MCF 10A (cell line): ENCODE data around the gene CAPN7. TPM values are rescaled to one million over a fixed set of nuclear protein-coding genes. Genes with fewer than 3 reads are reported as not detected.
A peak's percentile ranks its signal among the peaks of the same experiment; 100 is the strongest.

ENCODE experiments used
- BruUV-seq: library from RNA; stranded (reverse); fragments of 400-500 nt; replicated peaks from 2 replicates; lab custom pipeline; 2021; lab: Mats Ljungman, UMichigan
- CTCF ChIA-PET: fragments of 300-600 bp; sonication (Branson Sonifier 250); formaldehyde crosslinking; extraction: SDS; loops from one replicate; lab custom pipeline; 2021; ENCODE audit warnings: antibody characterized with exemption, inconsistent platforms; lab: Yijun Ruan, JAX
- POLR2A ChIA-PET: fragments of 300-600, 350-650 bp; sonication (Branson Sonifier 250); formaldehyde crosslinking; extraction: SDS; loops from one replicate; lab custom pipeline; 2020; ENCODE audit warnings: antibody characterized with exemption, inconsistent platforms; lab: Yijun Ruan, JAX
- DNase-seq: peaks from one replicate; pipeline ENCODE4 v3.0.0-alpha.2; 2018; ENCODE audit not compliant: unreplicated experiment
- H3K27ac Mint-ChIP-seq: one replicate; pipeline ENCODE4 v1.8.0; 2022; ENCODE audit warnings: mild to moderate bottlenecking, low read depth, mixed read lengths; ENCODE audit not compliant: unreplicated experiment
- H3K27me3 Mint-ChIP-seq: one replicate; pipeline ENCODE4 v1.8.0; 2022; ENCODE audit warnings: mixed read lengths; ENCODE audit not compliant: insufficient read depth, unreplicated experiment
- H3K36me3 Mint-ChIP-seq: one replicate; pipeline ENCODE4 v1.8.0; 2022; ENCODE audit warnings: mild to moderate bottlenecking, moderate library complexity, mixed read lengths; ENCODE audit not compliant: insufficient read depth, unreplicated experiment
- H3K4me1 Mint-ChIP-seq: one replicate; pipeline ENCODE4 v1.8.0; 2022; ENCODE audit warnings: mixed read lengths; ENCODE audit not compliant: insufficient read depth, unreplicated experiment
- H3K4me3 Mint-ChIP-seq: one replicate; pipeline ENCODE4 v1.8.0; 2022; ENCODE audit warnings: mild to moderate bottlenecking, moderate library complexity, mixed read lengths; ENCODE audit not compliant: unreplicated experiment
- H3K9me3 Mint-ChIP-seq: one replicate; pipeline ENCODE4 v1.8.0; 2022; ENCODE audit warnings: mixed read lengths; ENCODE audit not compliant: unreplicated experiment
- CTCF ChIP-seq: fragments of 200-600 bp; IDR thresholded peaks from one replicate; pipeline ENCODE4 v1.8.0; 2022; ENCODE audit warnings: antibody characterized with exemption, mild to moderate bottlenecking; ENCODE audit not compliant: unreplicated experiment
- intact Hi-C: fragments of 100-400 bp; cut with micrococcal nuclease; formaldehyde crosslinking; loops from 2 replicates; pipeline ENCODE4 v1.14.1; 2022
- total RNA-seq: library from RNA; stranded (reverse); gene quantifications from 2 replicates; pipeline ENCODE4 v1.2.3, GENCODE V29; 2022

The CAPN7 gene
- total RNA-seq, 1 experiment from 2014 or later, result 48.4 TPM

DNA sequence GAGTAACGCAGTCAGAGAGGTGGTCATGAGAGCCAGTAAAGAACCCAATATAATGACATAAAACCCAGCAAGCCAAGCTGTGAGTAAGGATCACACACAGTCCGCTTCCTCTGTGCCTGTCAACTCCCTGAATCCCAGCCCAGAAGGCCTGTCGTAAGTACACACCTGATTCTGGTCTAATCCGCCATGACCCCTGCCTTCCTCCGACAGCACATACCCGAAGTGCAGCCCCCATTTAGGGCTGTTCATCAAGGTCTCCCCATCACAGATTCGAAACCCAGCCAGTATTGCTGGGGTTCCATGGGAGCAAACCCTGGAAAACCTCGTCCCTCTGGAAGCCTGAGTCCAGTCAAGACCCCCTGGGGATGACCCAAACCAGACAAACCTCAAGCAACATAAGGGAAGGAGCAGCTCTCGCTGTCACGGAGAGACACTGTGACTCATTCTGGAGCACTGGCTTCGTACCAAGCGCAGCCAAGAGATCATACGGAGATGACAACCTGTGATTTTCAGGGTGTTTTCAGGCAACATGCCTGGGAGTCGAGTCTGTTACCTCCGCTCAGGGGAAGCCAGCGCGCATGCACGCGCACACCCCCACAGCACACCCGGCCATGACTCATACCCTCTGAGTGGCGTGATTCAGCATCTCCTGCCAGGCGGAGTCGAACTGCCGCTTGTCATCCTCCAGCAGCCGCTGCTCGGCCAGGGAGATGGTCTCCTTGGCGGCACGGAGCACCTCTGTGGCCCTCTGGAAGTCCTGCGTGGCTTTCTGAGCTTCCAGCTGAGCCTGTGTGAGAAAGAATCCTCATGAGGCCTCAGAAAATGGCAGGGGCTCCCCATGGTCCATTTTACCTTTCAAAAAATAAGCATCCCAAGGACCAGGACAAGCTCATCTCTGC is 63.3 kb downstream of the CAPN7 start:
- no peak for TF ChIP-seq CTCF
- ChIA-PET CTCF (interaction anchor here (0.6 to 9.6 kb wide), 36 partner anchors 10 to 299 kb away, joined by 3 to 183 read pairs (median 7); partner anchors contain the start of gene SH3BP5), POLR2A (interaction anchor here (0.6 to 6.5 kb wide), 13 partner anchors 10 to 972 kb away, joined by 3 to 74 read pairs (median 4); partner anchors contain the start of genes CAPN7 and SH3BP5)
- H3K36me3 Mint-ChIP-seq, result no peaks in the 10 kb centered on the region
- no peaks in the 10 kb centered on the region for H3K9me3 Mint-ChIP-seq
- intact Hi-C loops, result loop anchor here (10.0 kb wide), 1 partner anchor 165 kb away; no protein-coding TSS in a partner anchor
- H3K4me1 Mint-ChIP-seq, result peaks cover 34% of the 10 kb centered on the region
- peak overlapping the region; percentile 91 for H3K27ac Mint-ChIP-seq
- DNase-seq, result peak; percentile 95
- no TSS peak for BruUV-seq
- no peaks in the 10 kb centered on the region for H3K27me3 Mint-ChIP-seq
- peak overlapping the region; percentile 49 for H3K4me3 Mint-ChIP-seq

GRCh38 chr3:15271030-15271429 is 65.0 kb downstream of the CAPN7 start:
- DNase-seq, result no peak
- CTCF ChIA-PET, result interaction anchor here (1.6 to 9.6 kb wide), 6 partner anchors 10 to 133 kb away, joined by 3 to 183 read pairs (median 72); partner anchors contain the start of gene SH3BP5
- H3K27me3 Mint-ChIP-seq, result no peaks in the 10 kb centered on the region
- H3K4me3 Mint-ChIP-seq, result no peak overlapping the region
- BruUV-seq, result no TSS peak
- POLR2A ChIA-PET, result interaction anchor here (0.6 to 6.5 kb wide), 7 partner anchors 13 to 171 kb away, joined by 3 to 74 read pairs (median 3); partner anchors contain the start of gene SH3BP5
- H3K36me3 Mint-ChIP-seq, result no peaks in the 10 kb centered on the region
- peaks cover 34% of the 10 kb centered on the region for H3K4me1 Mint-ChIP-seq
- no peaks in the 10 kb centered on the region for H3K9me3 Mint-ChIP-seq
- no peak overlapping the region for H3K27ac Mint-ChIP-seq
- TF ChIP-seq CTCF, result no peak
- intact Hi-C loops, result no loop called here

- H3K36me3 Mint-ChIP-seq, result no peaks in the 10 kb centered on the region
- ChIA-PET POLR2A (interaction anchor here (0.6 to 6.5 kb wide), 4 partner anchors 22 to 59 kb away, joined by 3 to 74 read pairs (median 16); partner anchors contain the start of gene SH3BP5), CTCF (interaction anchor here (6.9 to 9.6 kb wide), 3 partner anchors 60 to 132 kb away, joined by 104 to 183 read pairs (median 107); partner anchors contain the start of gene SH3BP5)
- BruUV-seq, result no TSS peak
- no peak overlapping the region for H3K27ac Mint-ChIP-seq
- DNase-seq, result no peak
- peaks cover 34% of the 10 kb centered on the region for H3K4me1 Mint-ChIP-seq
- H3K9me3 Mint-ChIP-seq, result no peaks in the 10 kb centered on the region
- H3K27me3 Mint-ChIP-seq, result no peaks in the 10 kb centered on the region
- intact Hi-C loops, result no loop called here
- H3K4me3 Mint-ChIP-seq, result no peak overlapping the region
- no peak for TF ChIP-seq CTCF
These were observed 65.8 kb downstream of the CAPN7 start for GRCh38 chr3:15271785-15272381.
